Transverse colon (tissue), 4 donors: ENCODE results near the gene SH3RF3.

ENCODE experiments used
- EP300 ChIP-seq: sonication (generic); formaldehyde crosslinking; IDR thresholded peaks from one replicate; pipeline ENCODE4 v1.6.1; 2017; ENCODE audit warnings: antibody characterized with exemption, low read depth
- POLR2A ChIP-seq: fragments of 450-650 bp; IDR thresholded peaks from one replicate; pipeline ENCODE4 v1.6.1; 2016; ENCODE audit warnings: antibody characterized with exemption, mild to moderate bottlenecking, moderate library complexity
- POLR2AphosphoS5 ChIP-seq, 3 donors: sonication (generic); formaldehyde crosslinking; IDR thresholded peaks; one replicate each; pipeline ENCODE4 v1.6.1; 2016; ENCODE audit warnings: antibody characterized with exemption in 3 of 3
- TF ChIP-seq, protein P1 (sequence below), 5 experiments: fragments of 200-600 bp in 3 of 5; fragments of 450-650 bp in 2 of 5; sonication (generic) in 3 of 5; IDR thresholded peaks; 1 replicate in 2 of 5; 2 replicates in 3 of 5; pipeline ENCODE4 v1.5.1; 2016 to 2017; ENCODE audit warnings: antibody characterized with exemption in 5 of 5, inconsistent platforms in 3 of 5, mild to moderate bottlenecking in 2 of 5, moderate library complexity in 1 of 5

DNA sequence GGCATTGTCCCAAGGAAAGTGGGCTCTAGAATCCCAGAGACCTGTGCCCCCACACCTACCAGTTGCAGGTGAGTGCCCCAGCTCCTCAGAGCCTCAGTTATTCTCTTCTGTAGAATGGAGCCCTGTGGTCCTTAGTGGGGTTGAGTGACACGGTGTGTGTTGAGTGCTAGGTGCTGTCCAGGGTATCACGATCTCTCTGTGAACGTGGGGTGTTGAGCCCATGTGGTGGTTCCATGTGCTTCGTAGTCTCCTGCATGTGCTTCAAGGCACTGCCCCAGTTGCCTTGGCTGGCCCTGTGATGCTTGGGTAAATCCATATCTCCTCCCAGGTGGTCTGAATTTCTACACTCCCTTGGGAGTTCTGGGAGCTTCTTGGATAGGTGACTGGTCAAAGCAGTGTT is 54.9 kb downstream of the SH3RF3 start:
- TF ChIP-seq POLR2A (no peak), POLR2AphosphoS5 (IDR thresholded peaks at IDR 0.05) (no peak), EP300 (no peak)
- TF ChIP-seq, protein P1, sequence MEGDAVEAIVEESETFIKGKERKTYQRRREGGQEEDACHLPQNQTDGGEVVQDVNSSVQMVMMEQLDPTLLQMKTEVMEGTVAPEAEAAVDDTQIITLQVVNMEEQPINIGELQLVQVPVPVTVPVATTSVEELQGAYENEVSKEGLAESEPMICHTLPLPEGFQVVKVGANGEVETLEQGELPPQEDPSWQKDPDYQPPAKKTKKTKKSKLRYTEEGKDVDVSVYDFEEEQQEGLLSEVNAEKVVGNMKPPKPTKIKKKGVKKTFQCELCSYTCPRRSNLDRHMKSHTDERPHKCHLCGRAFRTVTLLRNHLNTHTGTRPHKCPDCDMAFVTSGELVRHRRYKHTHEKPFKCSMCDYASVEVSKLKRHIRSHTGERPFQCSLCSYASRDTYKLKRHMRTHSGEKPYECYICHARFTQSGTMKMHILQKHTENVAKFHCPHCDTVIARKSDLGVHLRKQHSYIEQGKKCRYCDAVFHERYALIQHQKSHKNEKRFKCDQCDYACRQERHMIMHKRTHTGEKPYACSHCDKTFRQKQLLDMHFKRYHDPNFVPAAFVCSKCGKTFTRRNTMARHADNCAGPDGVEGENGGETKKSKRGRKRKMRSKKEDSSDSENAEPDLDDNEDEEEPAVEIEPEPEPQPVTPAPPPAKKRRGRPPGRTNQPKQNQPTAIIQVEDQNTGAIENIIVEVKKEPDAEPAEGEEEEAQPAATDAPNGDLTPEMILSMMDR (IDR thresholded peaks at IDR 0.05) = no peak
